ENCODE data around the gene ADCY7. TPM values are rescaled to one million over a fixed set of nuclear protein-coding genes. Genes with fewer than 3 reads are reported as not detected.

ADCY7 gene
- total and polyA plus RNA-seq, 3 donors from 2014 or later: 5.9 to 9.4 (median 5.9) TPM

DNA sequence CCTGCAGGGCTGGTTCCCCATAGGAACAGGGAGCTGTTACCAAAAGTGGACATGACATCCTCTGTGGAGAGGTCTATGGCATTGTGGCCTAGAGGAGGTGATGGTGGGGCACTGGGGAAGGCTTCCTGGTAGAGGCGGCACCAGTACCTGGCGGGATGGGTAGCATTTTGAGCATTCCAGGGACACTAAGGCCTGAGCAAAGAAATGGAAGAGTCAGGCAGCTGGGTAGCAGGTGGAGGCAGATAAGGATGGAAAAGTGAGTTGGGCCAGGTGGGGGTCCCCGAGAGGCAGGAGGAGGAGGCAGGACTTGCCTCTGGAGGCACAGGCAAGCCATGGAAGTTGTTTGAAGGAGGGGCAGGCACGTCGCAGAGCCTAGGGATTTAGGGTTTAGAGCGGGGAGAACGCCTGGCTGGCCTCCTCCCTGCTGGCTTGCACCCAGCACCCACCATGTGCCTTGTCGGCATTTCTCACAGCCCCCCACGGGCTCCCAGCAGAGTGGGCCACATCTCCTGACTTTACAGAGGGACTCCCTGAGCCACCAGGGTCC lies 5.1 kb upstream of the ADCY7 start:
- Histone ChIP-seq H3K4me3 (no peak overlapping the region), H3K27me3 (no peaks in the 10 kb centered on the region), H3K9me3 (no peaks in the 10 kb centered on the region), H3K27ac (no peak overlapping the region), H3K4me1 (peaks cover 15% of the 10 kb centered on the region), H3K36me3 (ENCODE audit: low read depth, missing control alignments) (no peaks in the 10 kb centered on the region)
- intact Hi-C loops (cut with DNase I; ENCODE audit: low total_unique reads): no loop called here
- no peak for TF ChIP-seq POLR2A (IDR thresholded peaks at IDR 0.05)
- TF ChIP-seq CTCF (IDR thresholded peaks at IDR 0.05): no peak
- WGBS, 2 donors: 76 to 86% methylated on average over 9 of the region's 9 CpGs
- DNase-seq: no peak

GRCh38 chr16:50261707-50262235 lies 4.6 kb upstream of the ADCY7 start:
- intact Hi-C loops (cut with DNase I; ENCODE audit: low total_unique reads): no loop called here
- peaks cover 15% of the 10 kb centered on the region for H3K4me1 ChIP-seq
- DNase-seq: no peak
- no peak overlapping the region for H3K27ac ChIP-seq
- no peaks in the 10 kb centered on the region for H3K36me3 ChIP-seq (ENCODE audit: low read depth, missing control alignments)
- TF ChIP-seq CTCF (IDR thresholded peaks at IDR 0.05): no peak
- no peaks in the 10 kb centered on the region for H3K27me3 ChIP-seq
- H3K9me3 ChIP-seq: no peaks in the 10 kb centered on the region
- no peak overlapping the region for H3K4me3 ChIP-seq
- 76 to 87% methylated on average over 11 of the region's 11 CpGs for WGBS, 2 donors

DNA sequence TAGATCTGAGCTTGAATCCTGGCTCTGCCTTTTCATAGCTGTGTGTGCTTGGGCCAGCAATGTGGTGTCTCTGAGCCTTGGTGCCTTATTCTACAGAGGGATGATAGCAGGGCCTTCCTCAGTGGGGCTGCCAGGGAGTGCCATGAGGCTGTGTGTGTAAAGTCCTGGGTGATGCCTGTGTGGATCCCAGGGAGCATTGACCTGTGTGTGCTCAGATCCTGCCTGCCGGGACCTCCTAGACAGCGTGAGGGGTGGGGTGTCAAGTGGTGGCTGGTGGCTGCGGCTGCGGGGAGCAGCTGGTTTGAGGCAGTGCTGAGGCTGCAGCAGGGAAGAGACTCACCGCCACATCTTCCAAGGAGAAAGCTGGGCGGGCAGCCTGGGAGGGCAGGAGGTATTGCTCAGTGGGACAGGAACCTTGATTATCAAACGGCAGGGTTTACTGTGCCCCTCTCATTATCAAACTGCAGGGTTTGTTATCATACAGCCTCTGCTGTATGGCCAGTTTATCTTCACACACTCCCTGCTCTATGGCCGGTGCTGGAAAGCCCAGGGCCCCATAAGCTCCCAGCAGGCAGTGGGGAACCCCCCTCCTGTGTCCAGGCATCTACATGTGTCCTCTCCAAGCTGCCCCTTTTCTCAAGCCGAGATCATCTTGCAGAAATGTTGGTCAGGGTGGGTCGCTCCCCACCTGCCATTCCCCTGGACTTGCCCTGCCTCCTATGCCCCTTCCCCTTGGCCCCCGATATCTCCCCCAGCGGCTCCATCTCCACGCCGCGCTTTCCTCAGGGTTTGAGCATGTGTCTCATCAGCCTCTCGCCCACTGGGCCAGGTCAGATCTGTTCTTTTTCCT lies 3.1 kb upstream of the ADCY7 start:
- no peak overlapping the region for H3K27ac ChIP-seq
- H3K27me3 ChIP-seq: no peaks in the 10 kb centered on the region
- WGBS, 2 donors: 74 to 90% methylated on average over 9 to 16 of the region's 16 CpGs
- TF ChIP-seq POLR2A (IDR thresholded peaks at IDR 0.05) (no peak), CTCF (IDR thresholded peaks at IDR 0.05) (no peak)
- H3K36me3 ChIP-seq (ENCODE audit: low read depth, missing control alignments): no peaks in the 10 kb centered on the region
- H3K4me3 ChIP-seq: no peak overlapping the region
- intact Hi-C loops (cut with DNase I; ENCODE audit: low total_unique reads): no loop called here
- H3K9me3 ChIP-seq: no peaks in the 10 kb centered on the region
- DNase-seq: no peak
- peaks cover 15% of the 10 kb centered on the region for H3K4me1 ChIP-seq

DNA sequence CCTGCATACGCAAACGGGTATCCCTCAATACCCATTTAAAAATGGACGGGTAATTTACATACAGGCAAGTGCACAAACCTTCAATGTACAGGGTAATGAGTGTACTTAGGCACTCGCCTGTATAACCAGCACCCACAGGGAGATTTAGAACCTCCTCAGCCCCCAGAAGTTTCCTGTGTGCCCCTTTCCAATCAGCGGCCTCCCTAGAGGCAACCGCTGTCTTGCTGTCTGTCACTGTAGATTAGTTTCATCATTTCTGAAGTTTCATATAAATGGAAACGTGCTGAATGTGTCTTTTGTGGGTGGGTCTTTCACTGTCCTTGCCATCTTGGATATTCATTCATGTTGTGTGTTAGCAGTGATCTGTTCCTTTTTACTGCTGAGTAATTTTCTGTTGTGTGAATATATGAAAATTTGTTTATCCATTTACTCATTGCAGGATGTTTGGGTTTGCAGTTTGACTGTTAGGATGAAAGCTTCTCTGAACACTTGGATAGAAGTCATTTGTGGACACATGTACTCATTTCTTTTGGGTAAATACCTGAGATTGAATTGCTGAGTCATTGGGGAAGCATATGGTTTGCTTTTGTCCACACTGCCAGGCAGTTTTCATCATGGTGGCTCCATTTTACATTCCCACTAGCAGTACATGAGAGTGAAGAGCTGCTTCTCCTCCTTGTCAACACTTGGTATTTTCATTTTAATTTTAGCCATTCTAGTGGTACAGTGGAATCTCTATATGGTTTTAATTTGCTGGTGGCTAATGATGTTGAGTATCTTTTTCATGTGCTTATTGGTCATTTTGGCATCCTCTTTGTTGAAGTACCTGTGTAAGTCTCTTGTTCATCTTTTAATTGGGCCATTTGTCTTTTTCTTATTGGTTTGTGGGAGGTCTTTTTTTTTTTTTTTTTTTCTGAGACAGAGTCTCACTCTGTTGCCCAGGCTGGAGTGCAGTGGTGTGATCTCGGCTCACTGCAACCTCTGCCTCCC lies 2.1 kb upstream of the ADCY7 start:
- H3K4me1 ChIP-seq: peaks cover 13% of the 10 kb centered on the region
- H3K27ac ChIP-seq: no peak overlapping the region
- no peak for DNase-seq
- no peaks in the 10 kb centered on the region for H3K27me3 ChIP-seq
- intact Hi-C loops (cut with DNase I; ENCODE audit: low total_unique reads): no loop called here
- H3K4me3 ChIP-seq: no peak overlapping the region
- no peaks in the 10 kb centered on the region for H3K36me3 ChIP-seq (ENCODE audit: low read depth, missing control alignments)
- whole genome bisulfite sequencing, 2 donors: 87 to 90% methylated on average over 8 of the region's 8 CpGs
- TF ChIP-seq CTCF (IDR thresholded peaks at IDR 0.05): no peak
- TF ChIP-seq POLR2A (IDR thresholded peaks at IDR 0.05): no peak
- H3K9me3 ChIP-seq: no peaks in the 10 kb centered on the region
